ENCODE measurements around the gene SYT1. TPM values are rescaled to one million over a fixed set of nuclear protein-coding genes. Genes with fewer than 3 reads are reported as not detected.
A peak's percentile ranks its signal among the peaks of the same experiment; 100 is the strongest.

SYT1 gene
- total RNA-seq, 1 donor from 2014 or later = 0.37 TPM

DNA sequence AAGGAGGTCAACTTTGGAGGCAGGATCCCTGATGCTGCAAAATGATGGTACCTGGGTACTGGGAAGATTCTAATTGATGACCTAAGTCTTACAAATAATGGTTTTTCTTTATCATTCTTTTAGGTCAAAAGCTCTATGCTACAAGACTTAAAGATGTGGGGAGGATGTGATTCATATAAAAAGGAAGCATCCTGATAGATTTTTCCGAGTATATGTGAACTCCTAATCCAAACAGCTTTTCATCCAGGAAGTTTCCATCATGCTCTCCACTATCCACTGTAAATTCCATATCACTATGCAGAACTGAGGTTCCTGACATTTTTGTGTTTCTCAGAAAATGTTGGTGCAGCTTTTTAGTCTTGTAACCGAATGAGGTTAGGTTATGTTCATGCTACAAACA lies 533.0 kb downstream of the SYT1 start:
- TF ChIP-seq, protein P1, sequence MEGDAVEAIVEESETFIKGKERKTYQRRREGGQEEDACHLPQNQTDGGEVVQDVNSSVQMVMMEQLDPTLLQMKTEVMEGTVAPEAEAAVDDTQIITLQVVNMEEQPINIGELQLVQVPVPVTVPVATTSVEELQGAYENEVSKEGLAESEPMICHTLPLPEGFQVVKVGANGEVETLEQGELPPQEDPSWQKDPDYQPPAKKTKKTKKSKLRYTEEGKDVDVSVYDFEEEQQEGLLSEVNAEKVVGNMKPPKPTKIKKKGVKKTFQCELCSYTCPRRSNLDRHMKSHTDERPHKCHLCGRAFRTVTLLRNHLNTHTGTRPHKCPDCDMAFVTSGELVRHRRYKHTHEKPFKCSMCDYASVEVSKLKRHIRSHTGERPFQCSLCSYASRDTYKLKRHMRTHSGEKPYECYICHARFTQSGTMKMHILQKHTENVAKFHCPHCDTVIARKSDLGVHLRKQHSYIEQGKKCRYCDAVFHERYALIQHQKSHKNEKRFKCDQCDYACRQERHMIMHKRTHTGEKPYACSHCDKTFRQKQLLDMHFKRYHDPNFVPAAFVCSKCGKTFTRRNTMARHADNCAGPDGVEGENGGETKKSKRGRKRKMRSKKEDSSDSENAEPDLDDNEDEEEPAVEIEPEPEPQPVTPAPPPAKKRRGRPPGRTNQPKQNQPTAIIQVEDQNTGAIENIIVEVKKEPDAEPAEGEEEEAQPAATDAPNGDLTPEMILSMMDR (IDR thresholded peaks at IDR 0.05) = no peak
- Mint-ChIP-seq H3K36me3 (ENCODE audit: low read depth) (no peaks in the 10 kb centered on the region), H3K27me3 (ENCODE audit: low read depth) (no peaks in the 10 kb centered on the region), H3K27ac (ENCODE audit: unreplicated experiment) (no peak overlapping the region), H3K9me3 (ENCODE audit: low read depth) (no peaks in the 10 kb centered on the region), H3K4me1 (ENCODE audit: low read depth) (peaks cover 3% of the 10 kb centered on the region), H3K4me3 (ENCODE audit: unreplicated experiment) (no peak overlapping the region)
- DNase-seq (ENCODE audit: low spot score) = no peak

DNA sequence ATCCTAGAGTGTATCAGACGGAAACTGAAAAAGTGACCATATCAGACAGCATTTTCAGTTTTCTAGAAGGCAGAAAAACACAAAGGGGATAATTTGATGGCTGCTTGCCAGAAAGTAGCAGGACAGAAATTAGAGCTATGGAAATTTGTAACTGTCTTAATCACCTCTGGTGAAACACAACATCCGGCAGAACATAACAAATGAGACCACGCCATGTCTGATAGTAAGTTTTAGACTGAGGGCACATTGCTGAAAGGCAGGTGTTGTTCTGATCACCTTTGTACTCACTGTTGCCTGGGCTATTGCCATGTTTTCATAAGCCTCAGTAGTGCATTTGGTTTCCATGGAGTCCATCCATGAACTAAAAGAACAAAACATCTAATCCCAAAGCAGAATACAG lies 535.9 kb downstream of the SYT1 start:
- no peaks in the 10 kb centered on the region for H3K27me3 Mint-ChIP-seq (ENCODE audit: low read depth)
- no peaks in the 10 kb centered on the region for H3K36me3 Mint-ChIP-seq (ENCODE audit: low read depth)
- H3K4me1 Mint-ChIP-seq (ENCODE audit: low read depth) = peaks cover 8% of the 10 kb centered on the region
- TF ChIP-seq, protein P1 (IDR thresholded peaks at IDR 0.05) = no peak
- no peak overlapping the region for H3K27ac Mint-ChIP-seq (ENCODE audit: unreplicated experiment)
- H3K4me3 Mint-ChIP-seq (ENCODE audit: unreplicated experiment) = no peak overlapping the region
- H3K9me3 Mint-ChIP-seq (ENCODE audit: low read depth) = no peaks in the 10 kb centered on the region
- DNase-seq (ENCODE audit: low spot score) = no peak

DNA sequence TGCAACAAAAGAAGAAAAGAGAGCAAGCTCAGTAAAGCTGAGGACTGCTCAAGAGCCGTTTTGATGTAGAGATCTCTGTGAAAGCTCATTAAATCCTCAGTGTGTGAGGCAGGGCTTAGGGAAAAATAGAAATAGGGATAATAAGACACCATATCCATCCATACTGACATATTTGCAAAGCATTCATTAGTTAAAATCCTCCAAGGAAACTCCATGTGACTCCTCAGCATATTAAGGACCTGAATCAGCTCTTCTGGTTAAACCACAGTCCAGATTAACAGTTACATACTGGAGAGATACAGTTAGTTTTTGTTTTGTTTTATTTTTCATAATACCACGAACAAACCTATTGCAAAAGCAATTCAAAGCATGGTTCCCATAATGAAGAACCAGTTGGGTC lies 538.0 kb downstream of the SYT1 start:
- H3K4me3 Mint-ChIP-seq (ENCODE audit: unreplicated experiment) = no peak overlapping the region
- peaks cover 8% of the 10 kb centered on the region for H3K4me1 Mint-ChIP-seq (ENCODE audit: low read depth)
- no peaks in the 10 kb centered on the region for H3K27me3 Mint-ChIP-seq (ENCODE audit: low read depth)
- no peaks in the 10 kb centered on the region for H3K36me3 Mint-ChIP-seq (ENCODE audit: low read depth)
- no peak overlapping the region for H3K27ac Mint-ChIP-seq (ENCODE audit: unreplicated experiment)
- no peaks in the 10 kb centered on the region for H3K9me3 Mint-ChIP-seq (ENCODE audit: low read depth)
- TF ChIP-seq, protein P1 (IDR thresholded peaks at IDR 0.05) = no peak
- DNase-seq (ENCODE audit: low spot score) = no peak

DNA sequence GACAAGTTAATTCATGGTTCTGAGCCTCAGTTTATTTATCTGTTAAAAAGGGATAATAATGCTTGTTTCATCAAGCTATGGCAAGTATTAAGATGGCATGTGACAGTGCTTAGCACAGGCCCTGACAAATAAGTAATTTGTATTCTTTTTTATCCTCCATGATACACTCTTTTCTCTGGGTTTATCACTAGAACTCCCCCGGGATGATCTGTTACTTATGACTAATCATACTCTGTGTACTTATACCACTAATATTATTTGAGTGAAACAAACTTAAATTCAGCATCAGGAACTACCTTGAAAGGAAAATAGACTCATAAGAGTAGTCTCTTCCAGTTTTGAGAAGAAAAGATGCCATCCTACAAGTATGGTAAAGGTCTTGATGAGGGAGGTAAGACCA lies 542.4 kb downstream of the SYT1 start:
- H3K36me3 Mint-ChIP-seq (ENCODE audit: low read depth) = no peaks in the 10 kb centered on the region
- H3K27ac Mint-ChIP-seq (ENCODE audit: unreplicated experiment) = no peak overlapping the region
- H3K9me3 Mint-ChIP-seq (ENCODE audit: low read depth) = no peaks in the 10 kb centered on the region
- DNase-seq (ENCODE audit: low spot score) = no peak
- H3K4me1 Mint-ChIP-seq (ENCODE audit: low read depth) = peaks cover 43% of the 10 kb centered on the region
- H3K27me3 Mint-ChIP-seq (ENCODE audit: low read depth) = no peaks in the 10 kb centered on the region
- TF ChIP-seq, protein P1 (IDR thresholded peaks at IDR 0.05) = no peak
- H3K4me3 Mint-ChIP-seq (ENCODE audit: unreplicated experiment) = no peak overlapping the region

DNA sequence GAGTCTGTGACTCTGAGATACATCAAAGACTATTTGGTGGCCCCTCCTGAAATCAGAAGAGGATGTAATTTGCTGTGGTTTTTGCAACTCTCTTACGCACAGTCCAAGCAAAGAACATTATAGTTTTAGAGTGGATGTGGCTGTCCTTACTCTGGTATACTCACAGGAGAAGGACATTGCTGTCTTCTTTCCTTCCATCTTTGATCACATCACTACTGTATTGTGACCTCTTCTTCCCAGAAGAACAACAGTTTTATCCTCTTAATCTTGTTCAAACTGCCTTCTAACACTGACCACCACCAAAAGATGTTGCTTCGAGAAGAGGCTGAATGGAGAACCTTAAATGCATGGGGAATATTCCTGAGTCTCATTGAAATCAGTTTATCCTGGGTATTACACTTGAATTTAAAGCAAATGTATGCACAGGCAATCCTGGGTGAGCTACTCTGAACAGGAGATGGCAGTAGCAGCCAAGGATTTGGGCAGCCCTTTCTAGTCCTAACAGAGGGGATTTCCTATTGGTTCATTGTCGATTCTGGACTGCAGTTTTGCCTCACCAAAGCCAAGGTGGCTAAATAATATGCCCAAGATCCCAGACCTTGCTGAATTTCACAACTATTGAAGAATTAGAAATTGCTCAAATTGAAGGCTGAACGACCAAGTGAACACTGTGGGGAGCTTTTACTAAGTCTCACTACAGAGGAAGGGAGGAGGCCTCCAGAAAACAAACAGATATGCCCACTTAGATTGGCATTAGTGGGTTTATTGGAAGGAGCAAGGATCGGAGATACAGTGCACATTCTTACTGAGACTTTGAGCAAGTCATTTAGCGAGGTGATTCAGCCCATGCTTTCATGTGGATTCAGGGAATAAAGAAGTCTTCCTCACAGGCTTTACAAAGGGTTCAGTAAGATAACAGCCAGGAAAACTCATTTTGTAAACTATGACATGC lies 543.4 kb downstream of the SYT1 start:
- no peak overlapping the region for H3K4me3 Mint-ChIP-seq (ENCODE audit: unreplicated experiment)
- TF ChIP-seq, protein P1 (IDR thresholded peaks at IDR 0.05) = peak; percentile 95
- H3K4me1 Mint-ChIP-seq (ENCODE audit: low read depth) = peaks cover 37% of the 10 kb centered on the region
- peak overlapping the region; percentile 78 for H3K27ac Mint-ChIP-seq (ENCODE audit: unreplicated experiment)
- H3K36me3 Mint-ChIP-seq (ENCODE audit: low read depth) = no peaks in the 10 kb centered on the region
- no peaks in the 10 kb centered on the region for H3K9me3 Mint-ChIP-seq (ENCODE audit: low read depth)
- H3K27me3 Mint-ChIP-seq (ENCODE audit: low read depth) = no peaks in the 10 kb centered on the region
- DNase-seq (ENCODE audit: low spot score) = no peak
